ENCODE measurements around the gene AQP9. TPM values are rescaled to one million over a fixed set of nuclear protein-coding genes. Genes with fewer than 3 reads are reported as not detected.

AQP9 gene
- total RNA-seq, 1 donor from 2014 or later: not detected

- no peak for DNase-seq (ENCODE audit: low read depth)
- no peak for TF ChIP-seq CTCF (IDR thresholded peaks at IDR 0.05; ENCODE audit: insufficient read depth, low read length, poor library complexity, severe bottlenecking)
- no peaks in the 10 kb centered on the region for H3K27me3 ChIP-seq (ENCODE audit: control insufficient read depth, insufficient read depth, low read length)
- no peak overlapping the region for H3K4me3 ChIP-seq (ENCODE audit: low read depth, low read length)
- no peaks in the 10 kb centered on the region for H3K36me3 ChIP-seq (ENCODE audit: control insufficient read depth, insufficient read depth, low read length)
Measured at GRCh38 chr15:58117619-58118018, 20.6 kb upstream of the AQP9 start.

DNA sequence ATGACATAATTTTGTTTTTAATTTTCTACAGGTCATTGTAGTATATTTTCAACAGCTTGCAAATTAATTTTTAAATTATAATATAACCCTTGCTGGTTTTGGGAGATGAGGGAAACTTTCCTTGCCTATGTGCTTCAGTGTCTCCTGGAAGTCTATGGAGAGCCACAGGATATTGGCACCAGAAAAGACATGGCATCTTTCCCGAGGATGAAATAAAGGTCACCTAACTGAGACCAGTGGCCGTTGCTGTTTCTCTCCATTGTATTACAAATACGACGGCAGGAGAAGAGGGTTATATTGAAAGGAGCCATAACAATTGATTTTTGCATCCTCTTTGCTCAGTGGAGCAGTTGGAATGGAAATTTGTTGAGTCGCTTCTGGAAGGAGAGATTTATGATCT lies 19.9 kb upstream of the AQP9 start:
- H3K27me3 ChIP-seq (ENCODE audit: control insufficient read depth, insufficient read depth, low read length): no peaks in the 10 kb centered on the region
- no peaks in the 10 kb centered on the region for H3K36me3 ChIP-seq (ENCODE audit: control insufficient read depth, insufficient read depth, low read length)
- no peak for TF ChIP-seq CTCF (IDR thresholded peaks at IDR 0.05; ENCODE audit: insufficient read depth, low read length, poor library complexity, severe bottlenecking)
- no peak overlapping the region for H3K4me3 ChIP-seq (ENCODE audit: low read depth, low read length)
- DNase-seq (ENCODE audit: low read depth): no peak

- TF ChIP-seq CTCF (IDR thresholded peaks at IDR 0.05; ENCODE audit: insufficient read depth, low read length, poor library complexity, severe bottlenecking): no peak
- Histone ChIP-seq H3K27me3 (ENCODE audit: control insufficient read depth, insufficient read depth, low read length) (no peaks in the 10 kb centered on the region), H3K36me3 (ENCODE audit: control insufficient read depth, insufficient read depth, low read length) (no peaks in the 10 kb centered on the region), H3K4me3 (ENCODE audit: low read depth, low read length) (no peak overlapping the region)
- DNase-seq (ENCODE audit: low read depth): no peak
Measured at GRCh38 chr15:58119016-58119415, 19.2 kb upstream of the AQP9 start.

DNA sequence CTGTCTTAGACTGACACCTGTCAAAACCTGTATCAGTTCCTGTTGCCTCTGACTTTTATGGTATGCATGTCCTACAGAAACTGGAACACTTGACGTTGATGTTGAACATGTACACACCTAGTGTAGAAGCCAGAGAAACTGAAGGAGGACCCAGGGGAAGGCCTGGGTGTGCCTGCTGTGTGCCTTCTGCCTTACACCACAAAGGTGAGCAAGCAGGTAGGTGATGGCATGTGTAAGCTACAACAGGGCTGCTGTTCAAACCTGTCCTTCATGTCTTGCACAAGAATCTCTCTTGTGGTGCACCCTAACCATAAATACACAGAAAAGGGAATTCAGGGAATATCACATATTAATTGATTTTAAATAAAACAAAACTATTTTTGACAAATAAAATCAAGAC lies 13.6 kb upstream of the AQP9 start:
- Histone ChIP-seq H3K36me3 (ENCODE audit: control insufficient read depth, insufficient read depth, low read length) (no peaks in the 10 kb centered on the region), H3K27me3 (ENCODE audit: control insufficient read depth, insufficient read depth, low read length) (no peaks in the 10 kb centered on the region), H3K4me3 (ENCODE audit: low read depth, low read length) (no peak overlapping the region)
- TF ChIP-seq CTCF (IDR thresholded peaks at IDR 0.05; ENCODE audit: insufficient read depth, low read length, poor library complexity, severe bottlenecking): no peak
- DNase-seq (ENCODE audit: low read depth): no peak

- H3K4me3 ChIP-seq (ENCODE audit: low read depth, low read length): no peak overlapping the region
- no peaks in the 10 kb centered on the region for H3K36me3 ChIP-seq (ENCODE audit: control insufficient read depth, insufficient read depth, low read length)
- no peak for DNase-seq (ENCODE audit: low read depth)
- H3K27me3 ChIP-seq (ENCODE audit: control insufficient read depth, insufficient read depth, low read length): no peaks in the 10 kb centered on the region
- no peak for TF ChIP-seq CTCF (IDR thresholded peaks at IDR 0.05; ENCODE audit: insufficient read depth, low read length, poor library complexity, severe bottlenecking)
Measured at GRCh38 chr15:58125333-58125732, 12.8 kb upstream of the AQP9 start.

GRCh38 chr15:58134886-58135285 lies 3.3 kb upstream of the AQP9 start:
- TF ChIP-seq CTCF (IDR thresholded peaks at IDR 0.05; ENCODE audit: insufficient read depth, low read length, poor library complexity, severe bottlenecking): no peak
- H3K4me3 ChIP-seq (ENCODE audit: low read depth, low read length): no peak overlapping the region
- no peaks in the 10 kb centered on the region for H3K27me3 ChIP-seq (ENCODE audit: control insufficient read depth, insufficient read depth, low read length)
- no peak for DNase-seq (ENCODE audit: low read depth)
- no peaks in the 10 kb centered on the region for H3K36me3 ChIP-seq (ENCODE audit: control insufficient read depth, insufficient read depth, low read length)

Measured in kidney epithelial cell (primary cell).